ENCODE data around the gene CCDC186. TPM values are rescaled to one million over a fixed set of nuclear protein-coding genes. Genes with fewer than 3 reads are reported as not detected.

The CCDC186 gene
- total RNA-seq, 2 donors from 2014 or later: 19.9 to 22.3 TPM

DNA sequence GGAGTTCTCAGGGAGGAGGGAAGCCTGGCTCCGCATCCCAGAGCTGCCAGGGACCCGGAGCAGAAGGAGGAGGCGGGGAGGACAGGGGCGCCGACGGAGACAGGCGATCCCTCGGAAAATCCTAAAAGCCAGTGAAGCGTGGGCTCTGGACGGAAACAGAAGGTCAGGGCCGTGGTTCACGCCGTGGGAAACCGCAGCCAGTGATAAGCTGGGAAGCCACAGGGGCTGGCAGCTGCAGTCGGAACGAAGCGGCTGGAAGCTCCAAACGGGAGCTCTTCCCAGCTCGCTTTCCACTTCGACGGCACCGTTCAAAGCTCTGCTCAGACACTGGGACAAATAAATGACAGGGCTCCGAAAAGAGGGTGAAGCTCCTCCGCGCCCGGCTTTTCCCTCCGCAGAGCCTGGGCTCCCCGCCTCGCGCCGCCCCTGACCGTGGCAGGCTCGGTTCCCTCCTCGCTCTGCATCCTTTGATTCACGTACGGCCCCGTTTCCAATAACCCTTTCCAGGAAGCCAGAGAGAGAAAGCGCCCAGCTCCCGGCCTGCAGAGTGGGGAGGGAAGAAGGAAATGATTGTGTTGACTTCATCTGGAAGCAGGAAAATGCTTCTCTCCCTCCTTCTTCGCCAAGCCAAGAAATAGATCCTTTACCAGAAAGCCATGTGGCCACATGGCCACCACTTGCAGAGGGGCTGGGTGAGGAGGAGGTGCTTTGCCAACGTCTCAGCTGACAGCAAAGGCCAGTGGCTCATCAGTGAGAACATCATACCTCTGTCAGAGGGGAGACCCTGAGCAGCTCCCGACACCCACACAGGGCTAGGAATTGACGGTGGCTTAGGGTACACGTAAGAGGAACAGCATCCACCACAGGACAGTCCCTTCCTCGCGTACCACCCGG lies 72.9 kb downstream of the CCDC186 start:
- Histone ChIP-seq H3K9ac (ENCODE audit: extremely low read depth, low read length, poor library complexity, severe bottlenecking) (no peak overlapping the region), H3K27me3 (ENCODE audit: control insufficient read depth, insufficient read depth, low read length, poor library complexity, severe bottlenecking) (peaks cover 21% of the 10 kb centered on the region), H3K36me3 (ENCODE audit: control insufficient read depth, insufficient read depth, low read length) (no peaks in the 10 kb centered on the region), H3K4me1 (ENCODE audit: control insufficient read depth, insufficient read depth, low read length) (no peaks in the 10 kb centered on the region), H3K4me3 (ENCODE audit: low read length) (peak overlapping the region; percentile 51), H3K27ac (ENCODE audit: low read depth, low read length) (no peak overlapping the region), H3K9me3 (ENCODE audit: control insufficient read depth, low read length) (no peaks in the 10 kb centered on the region)
- Mint-ChIP-seq H3K4me1 (peaks cover 12% of the 10 kb centered on the region), H3K27me3 (ENCODE audit: insufficient read depth) (peaks cover 36% of the 10 kb centered on the region), H3K36me3 (ENCODE audit: low read depth) (no peaks in the 10 kb centered on the region), H3K4me3 (peak overlapping the region; percentile 51), H3K27ac (no peak overlapping the region), H3K9me3 (no peaks in the 10 kb centered on the region)
- WGBS, 2 experiments (ENCODE audit: insufficient coverage in 1 of 2, insufficient read length in 1 of 2): 30 to 44% methylated on average over 13 to 47 of the region's 47 CpGs
- DNase-seq: peak; percentile 70
- TF ChIP-seq, protein P1, sequence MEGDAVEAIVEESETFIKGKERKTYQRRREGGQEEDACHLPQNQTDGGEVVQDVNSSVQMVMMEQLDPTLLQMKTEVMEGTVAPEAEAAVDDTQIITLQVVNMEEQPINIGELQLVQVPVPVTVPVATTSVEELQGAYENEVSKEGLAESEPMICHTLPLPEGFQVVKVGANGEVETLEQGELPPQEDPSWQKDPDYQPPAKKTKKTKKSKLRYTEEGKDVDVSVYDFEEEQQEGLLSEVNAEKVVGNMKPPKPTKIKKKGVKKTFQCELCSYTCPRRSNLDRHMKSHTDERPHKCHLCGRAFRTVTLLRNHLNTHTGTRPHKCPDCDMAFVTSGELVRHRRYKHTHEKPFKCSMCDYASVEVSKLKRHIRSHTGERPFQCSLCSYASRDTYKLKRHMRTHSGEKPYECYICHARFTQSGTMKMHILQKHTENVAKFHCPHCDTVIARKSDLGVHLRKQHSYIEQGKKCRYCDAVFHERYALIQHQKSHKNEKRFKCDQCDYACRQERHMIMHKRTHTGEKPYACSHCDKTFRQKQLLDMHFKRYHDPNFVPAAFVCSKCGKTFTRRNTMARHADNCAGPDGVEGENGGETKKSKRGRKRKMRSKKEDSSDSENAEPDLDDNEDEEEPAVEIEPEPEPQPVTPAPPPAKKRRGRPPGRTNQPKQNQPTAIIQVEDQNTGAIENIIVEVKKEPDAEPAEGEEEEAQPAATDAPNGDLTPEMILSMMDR (conservative IDR thresholded peaks at IDR 0.05): no peak

DNA sequence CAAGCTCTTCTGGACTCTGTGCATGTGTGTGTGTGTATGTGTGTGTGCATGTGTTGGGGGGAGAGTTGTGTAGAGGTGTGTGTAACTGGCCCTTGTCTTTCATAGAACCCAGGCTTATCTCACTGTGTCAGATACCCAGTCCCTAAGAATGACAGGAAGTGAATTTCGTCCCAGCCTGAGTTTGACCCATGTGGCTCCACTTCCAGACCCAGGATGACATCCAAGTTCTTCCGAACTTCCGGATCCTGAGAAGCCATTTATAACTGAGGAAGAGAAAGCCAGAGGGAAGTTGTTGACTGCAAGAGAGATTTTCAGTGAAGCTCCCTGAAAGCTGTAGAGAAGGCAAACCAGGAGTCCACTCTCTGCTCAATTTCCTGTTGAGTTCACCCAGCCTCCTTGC lies 77.1 kb downstream of the CCDC186 start:
- Histone ChIP-seq H3K4me3 (ENCODE audit: low read length) (no peak overlapping the region), H3K27ac (ENCODE audit: low read depth, low read length) (no peak overlapping the region), H3K9me3 (ENCODE audit: control insufficient read depth, low read length) (no peaks in the 10 kb centered on the region), H3K36me3 (ENCODE audit: control insufficient read depth, insufficient read depth, low read length) (no peaks in the 10 kb centered on the region), H3K9ac (ENCODE audit: extremely low read depth, low read length, poor library complexity, severe bottlenecking) (no peak overlapping the region), H3K4me1 (ENCODE audit: control insufficient read depth, insufficient read depth, low read length) (no peaks in the 10 kb centered on the region), H3K27me3 (ENCODE audit: control insufficient read depth, insufficient read depth, low read length, poor library complexity, severe bottlenecking) (peaks cover 21% of the 10 kb centered on the region)
- Mint-ChIP-seq H3K4me1 (peaks cover 12% of the 10 kb centered on the region), H3K36me3 (ENCODE audit: low read depth) (no peaks in the 10 kb centered on the region), H3K4me3 (no peak overlapping the region), H3K27ac (no peak overlapping the region), H3K9me3 (no peaks in the 10 kb centered on the region), H3K27me3 (ENCODE audit: insufficient read depth) (peaks cover 30% of the 10 kb centered on the region)
- DNase-seq: no peak
- WGBS, 2 experiments (ENCODE audit: insufficient coverage in 1 of 2, insufficient read length in 1 of 2): 89 to 100% methylated on average over 2 to 3 of the region's 3 CpGs
- TF ChIP-seq, protein P1 (conservative IDR thresholded peaks at IDR 0.05): no peak

DNA sequence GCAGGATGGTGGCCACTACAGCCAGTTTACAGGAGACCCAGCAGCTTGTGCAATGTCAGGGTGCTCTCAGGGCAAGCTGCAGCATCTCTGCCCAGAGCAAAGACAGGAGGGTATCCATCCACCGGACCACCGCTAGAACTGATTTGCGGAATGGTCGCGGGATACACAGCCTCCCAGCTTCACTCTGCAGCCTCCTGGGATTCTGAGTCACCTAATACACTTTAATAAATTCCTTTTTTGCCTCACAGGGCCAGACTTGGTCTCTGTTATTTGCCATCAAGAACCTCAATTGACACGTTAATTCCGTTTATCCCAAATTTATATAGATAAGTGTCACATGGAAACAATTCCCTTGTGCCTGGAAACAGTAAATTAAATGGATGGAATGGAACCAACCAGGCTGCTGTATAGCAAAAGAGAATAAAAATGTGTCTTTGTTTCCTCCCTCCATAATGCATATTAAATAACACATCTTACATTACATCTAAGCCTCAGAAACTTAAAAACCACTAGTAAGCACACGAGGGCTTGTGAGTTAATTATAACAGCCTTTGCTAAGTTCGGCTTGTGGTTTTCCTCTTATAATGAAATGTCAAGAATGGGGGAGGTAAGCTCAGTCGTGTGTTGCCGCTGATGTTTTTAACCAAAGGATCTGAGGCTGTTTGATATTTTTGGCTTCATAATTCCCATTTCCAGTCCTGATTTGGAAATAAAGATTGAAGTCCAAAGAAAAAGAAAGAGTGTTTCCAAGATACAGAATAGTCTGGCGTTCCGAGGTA lies 78.3 kb downstream of the CCDC186 start:
- 83 to 90% methylated on average over 7 to 13 of the region's 13 CpGs for WGBS, 2 experiments (ENCODE audit: insufficient coverage in 1 of 2, insufficient read length in 1 of 2)
- no peaks in the 10 kb centered on the region for H3K9me3 Mint-ChIP-seq
- DNase-seq: no peak
- H3K9ac ChIP-seq (ENCODE audit: extremely low read depth, low read length, poor library complexity, severe bottlenecking): no peak overlapping the region
- no peak overlapping the region for H3K27ac ChIP-seq (ENCODE audit: low read depth, low read length)
- TF ChIP-seq, protein P1 (conservative IDR thresholded peaks at IDR 0.05): no peak
- H3K36me3 ChIP-seq (ENCODE audit: control insufficient read depth, insufficient read depth, low read length): no peaks in the 10 kb centered on the region
- no peak overlapping the region for H3K4me3 Mint-ChIP-seq
- H3K4me1 Mint-ChIP-seq: peaks cover 9% of the 10 kb centered on the region
- H3K27ac Mint-ChIP-seq: no peak overlapping the region
- H3K27me3 ChIP-seq (ENCODE audit: control insufficient read depth, insufficient read depth, low read length, poor library complexity, severe bottlenecking): peaks cover 11% of the 10 kb centered on the region
- H3K9me3 ChIP-seq (ENCODE audit: control insufficient read depth, low read length): no peaks in the 10 kb centered on the region
- peaks cover 19% of the 10 kb centered on the region for H3K27me3 Mint-ChIP-seq (ENCODE audit: insufficient read depth)
- H3K36me3 Mint-ChIP-seq (ENCODE audit: low read depth): no peaks in the 10 kb centered on the region
- H3K4me3 ChIP-seq (ENCODE audit: low read length): no peak overlapping the region
- no peaks in the 10 kb centered on the region for H3K4me1 ChIP-seq (ENCODE audit: control insufficient read depth, insufficient read depth, low read length)

Data from endodermal cell (in vitro differentiated cells).